Panc1 (cell line): ENCODE measurements around the gene CCT7. TPM values are rescaled to one million over a fixed set of nuclear protein-coding genes. Genes with fewer than 3 reads are reported as not detected.

ENCODE experiments used
- ATAC-seq: fragments of 200-7000 bp; cut with Tn5 transposase; 2 replicates; pipeline ENCODE4 v1.9.1; 2020; ENCODE audit warnings: mild to moderate bottlenecking, moderate library complexity
- BruUV-seq: library from RNA; stranded (reverse); fragments of 400-500 nt; replicated peaks from 2 replicates; lab custom pipeline; 2021; lab: Mats Ljungman, UMichigan
- CTCF ChIA-PET: fragments of 300-600 bp; sonication (Branson Sonifier 250); formaldehyde crosslinking; loops from one replicate; lab custom pipeline; 2022; ENCODE audit warnings: antibody characterized with exemption; lab: Charles Lee
- POLR2A ChIA-PET: fragments of 300-600 bp; sonication (Branson Sonifier 250); formaldehyde crosslinking; loops from one replicate; lab custom pipeline; 2022; ENCODE audit warnings: antibody characterized with exemption; lab: Charles Lee
- DNase-seq: peaks from one replicate; pipeline ENCODE4 v3.0.0-alpha.2; 2010; ENCODE audit warnings: low read depth, low spot score
- H3K27ac ChIP-seq: 2 replicates; pipeline ENCODE4 v1.5.1; 2011; ENCODE audit warnings: mild to moderate bottlenecking, low read length, inconsistent platforms
- H3K27me3 ChIP-seq: fragments of 200-500 bp; sonication (Bioruptor generic); 2 replicates; pipeline ENCODE4 v1.6.0; 2014; ENCODE audit warnings: low read length, inconsistent platforms; ENCODE audit not compliant: control insufficient read depth, insufficient read depth
- H3K36me3 ChIP-seq: fragments of 200-500 bp; sonication (Bioruptor generic); 2 replicates; pipeline ENCODE4 v1.5.1; 2014; ENCODE audit warnings: inconsistent platforms, mild to moderate bottlenecking, low read length, moderate library complexity; ENCODE audit not compliant: control insufficient read depth, insufficient read depth
- H3K4me1 ChIP-seq: 2 replicates; pipeline ENCODE4 v1.5.1; 2011; ENCODE audit warnings: inconsistent platforms, mild to moderate bottlenecking, low read length, moderate library complexity; ENCODE audit not compliant: control insufficient read depth, insufficient read depth
- H3K4me3 ChIP-seq, 2 experiments: 2 replicates each; pipeline ENCODE4 v1.5.1; 2011 to 2012; ENCODE audit warnings: low read depth in 2 of 2, low read length in 2 of 2, mild to moderate bottlenecking in 2 of 2, inconsistent platforms in 1 of 2, moderate library complexity in 1 of 2
- H3K9me3 ChIP-seq: fragments of 200-500 bp; sonication (Bioruptor generic); 2 replicates; pipeline ENCODE4 v1.5.1; 2014; ENCODE audit warnings: low read depth, mild to moderate bottlenecking, inconsistent platforms, low read length, moderate library complexity; ENCODE audit not compliant: control insufficient read depth, insufficient read depth
- POLR2AphosphoS5 ChIP-seq: IDR thresholded peaks from 2 replicates; pipeline ENCODE4 v1.6.1; 2012; ENCODE audit warnings: mild to moderate bottlenecking, low read depth, low read length, moderate library complexity
- SIN3A ChIP-seq: IDR thresholded peaks from 2 replicates; pipeline ENCODE4 v1.6.1; 2012; ENCODE audit warnings: low read depth, mild to moderate bottlenecking, low read length, moderate library complexity, borderline replicate concordance; ENCODE audit not compliant: insufficient read depth
- TCF7L2 ChIP-seq: IDR thresholded peaks from 2 replicates; pipeline ENCODE4 v1.6.1; 2011; ENCODE audit warnings: mild to moderate bottlenecking, low read depth, low read length, inconsistent platforms
- in situ Hi-C: cut with HindIII; loops from 2 replicates; pipeline ENCODE4 v1.10.0; 2016; ENCODE audit warnings: low sequenced_read_pairs, low pct_unique_long_range_greater_than_20kb
- intact Hi-C: fragments of 100-400 bp; cut with micrococcal nuclease; formaldehyde crosslinking; loops from one replicate; pipeline ENCODE4 v1.10.0; 2022; ENCODE audit not compliant: unreplicated experiment
- total RNA-seq: library from RNA; stranded (reverse); gene quantifications from one replicate; pipeline ENCODE4 v1.2.1, GENCODE V29; 2021; ENCODE audit not compliant: unreplicated experiment
- TF ChIP-seq, protein P1 (sequence below): fragments of 450-650 bp; IDR thresholded peaks from 2 replicates; pipeline ENCODE4 v1.5.1; 2017; ENCODE audit warnings: mild to moderate bottlenecking
- TF ChIP-seq, protein P2 (sequence below), 2 experiments: IDR thresholded peaks; 2 replicates each; pipeline ENCODE4 v1.6.1; 2011 to 2012; ENCODE audit warnings: low read depth in 2 of 2, control low read depth in 1 of 2, low read length in 1 of 2, mild to moderate bottlenecking in 1 of 2, moderate library complexity in 1 of 2; ENCODE audit not compliant: insufficient read depth in 1 of 2

CCT7 gene
- total RNA-seq, 1 experiment from 2014 or later = 426 TPM

DNA sequence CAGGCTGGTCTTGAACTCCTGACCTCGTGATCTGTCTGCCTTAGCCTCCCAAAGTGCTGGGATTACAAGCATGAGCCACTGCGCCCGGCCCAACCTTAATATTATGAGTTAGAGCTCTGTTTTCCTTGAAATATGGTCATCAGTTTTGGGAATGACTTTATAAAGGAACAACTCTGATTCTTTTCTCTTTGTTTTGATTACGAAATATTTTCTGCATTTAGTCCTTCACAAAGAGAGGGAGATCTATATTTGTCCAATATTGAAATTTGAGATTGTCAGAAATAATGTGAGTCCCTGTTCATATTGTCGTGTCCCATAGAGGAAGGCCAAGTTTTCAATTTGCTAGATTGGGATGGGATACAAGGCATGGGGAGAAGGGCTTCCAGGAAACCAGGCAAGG is 16.9 kb upstream of the CCT7 start:
- Histone ChIP-seq H3K36me3 (peaks cover 2% of the 10 kb centered on the region; the same call in 1 of the 2 replicates), H3K4me1 (peaks cover 6% of the 10 kb centered on the region; the same call in 1 of the 2 replicates), H3K27me3 (no peaks in the 10 kb centered on the region), H3K9me3 (no peaks in the 10 kb centered on the region), H3K4me3 (no peak overlapping the region), H3K27ac (no peak overlapping the region)
- TF ChIP-seq, protein P1, sequence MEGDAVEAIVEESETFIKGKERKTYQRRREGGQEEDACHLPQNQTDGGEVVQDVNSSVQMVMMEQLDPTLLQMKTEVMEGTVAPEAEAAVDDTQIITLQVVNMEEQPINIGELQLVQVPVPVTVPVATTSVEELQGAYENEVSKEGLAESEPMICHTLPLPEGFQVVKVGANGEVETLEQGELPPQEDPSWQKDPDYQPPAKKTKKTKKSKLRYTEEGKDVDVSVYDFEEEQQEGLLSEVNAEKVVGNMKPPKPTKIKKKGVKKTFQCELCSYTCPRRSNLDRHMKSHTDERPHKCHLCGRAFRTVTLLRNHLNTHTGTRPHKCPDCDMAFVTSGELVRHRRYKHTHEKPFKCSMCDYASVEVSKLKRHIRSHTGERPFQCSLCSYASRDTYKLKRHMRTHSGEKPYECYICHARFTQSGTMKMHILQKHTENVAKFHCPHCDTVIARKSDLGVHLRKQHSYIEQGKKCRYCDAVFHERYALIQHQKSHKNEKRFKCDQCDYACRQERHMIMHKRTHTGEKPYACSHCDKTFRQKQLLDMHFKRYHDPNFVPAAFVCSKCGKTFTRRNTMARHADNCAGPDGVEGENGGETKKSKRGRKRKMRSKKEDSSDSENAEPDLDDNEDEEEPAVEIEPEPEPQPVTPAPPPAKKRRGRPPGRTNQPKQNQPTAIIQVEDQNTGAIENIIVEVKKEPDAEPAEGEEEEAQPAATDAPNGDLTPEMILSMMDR = no peak
- TF ChIP-seq TCF7L2 = no peak
- TF ChIP-seq POLR2AphosphoS5 = no peak
- TF ChIP-seq SIN3A = no peak
- TF ChIP-seq, protein P2, sequence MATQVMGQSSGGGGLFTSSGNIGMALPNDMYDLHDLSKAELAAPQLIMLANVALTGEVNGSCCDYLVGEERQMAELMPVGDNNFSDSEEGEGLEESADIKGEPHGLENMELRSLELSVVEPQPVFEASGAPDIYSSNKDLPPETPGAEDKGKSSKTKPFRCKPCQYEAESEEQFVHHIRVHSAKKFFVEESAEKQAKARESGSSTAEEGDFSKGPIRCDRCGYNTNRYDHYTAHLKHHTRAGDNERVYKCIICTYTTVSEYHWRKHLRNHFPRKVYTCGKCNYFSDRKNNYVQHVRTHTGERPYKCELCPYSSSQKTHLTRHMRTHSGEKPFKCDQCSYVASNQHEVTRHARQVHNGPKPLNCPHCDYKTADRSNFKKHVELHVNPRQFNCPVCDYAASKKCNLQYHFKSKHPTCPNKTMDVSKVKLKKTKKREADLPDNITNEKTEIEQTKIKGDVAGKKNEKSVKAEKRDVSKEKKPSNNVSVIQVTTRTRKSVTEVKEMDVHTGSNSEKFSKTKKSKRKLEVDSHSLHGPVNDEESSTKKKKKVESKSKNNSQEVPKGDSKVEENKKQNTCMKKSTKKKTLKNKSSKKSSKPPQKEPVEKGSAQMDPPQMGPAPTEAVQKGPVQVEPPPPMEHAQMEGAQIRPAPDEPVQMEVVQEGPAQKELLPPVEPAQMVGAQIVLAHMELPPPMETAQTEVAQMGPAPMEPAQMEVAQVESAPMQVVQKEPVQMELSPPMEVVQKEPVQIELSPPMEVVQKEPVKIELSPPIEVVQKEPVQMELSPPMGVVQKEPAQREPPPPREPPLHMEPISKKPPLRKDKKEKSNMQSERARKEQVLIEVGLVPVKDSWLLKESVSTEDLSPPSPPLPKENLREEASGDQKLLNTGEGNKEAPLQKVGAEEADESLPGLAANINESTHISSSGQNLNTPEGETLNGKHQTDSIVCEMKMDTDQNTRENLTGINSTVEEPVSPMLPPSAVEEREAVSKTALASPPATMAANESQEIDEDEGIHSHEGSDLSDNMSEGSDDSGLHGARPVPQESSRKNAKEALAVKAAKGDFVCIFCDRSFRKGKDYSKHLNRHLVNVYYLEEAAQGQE (IDR thresholded peaks at IDR 0.05; ENCODE audit: insufficient read depth in 1 of 2, low read depth in 2 of 2, low read length in 1 of 2) = no peak
- CTCF ChIA-PET = no interaction called here
- intact Hi-C loops (no loop called here), in situ Hi-C loops (no loop called here)
- ATAC-seq (no peak), DNase-seq (no peak)
- no TSS peak for BruUV-seq
- POLR2A ChIA-PET = no interaction called here

DNA sequence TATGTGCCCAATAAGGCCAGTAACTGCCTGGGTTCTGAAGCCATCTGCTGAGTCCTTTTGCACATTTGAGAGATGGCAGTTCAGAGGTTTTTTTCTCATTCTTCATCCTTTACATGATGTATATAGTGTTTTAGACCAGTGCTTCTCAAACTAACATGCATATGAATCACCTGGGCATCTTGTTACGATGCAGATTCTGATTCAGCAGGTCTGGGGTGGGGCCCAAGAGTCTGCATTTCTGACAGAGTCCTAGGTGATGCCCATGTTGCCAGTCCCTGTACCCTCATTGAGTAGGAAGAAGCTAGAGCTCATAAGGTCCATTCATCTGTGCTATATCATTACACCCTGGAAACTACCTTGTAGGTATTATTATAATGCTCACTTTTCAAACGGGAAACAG is 16.3 kb upstream of the CCT7 start:
- ATAC-seq (no peak), DNase-seq (no peak)
- Histone ChIP-seq H3K27me3 (no peaks in the 10 kb centered on the region), H3K27ac (no peak overlapping the region), H3K36me3 (peaks cover 2% of the 10 kb centered on the region; the same call in 1 of the 2 replicates), H3K9me3 (no peaks in the 10 kb centered on the region), H3K4me1 (peaks cover 2% of the 10 kb centered on the region; the same call in 1 of the 2 replicates), H3K4me3 (no peak overlapping the region)
- in situ Hi-C loops (no loop called here), intact Hi-C loops (no loop called here)
- BruUV-seq = no TSS peak
- POLR2A ChIA-PET = no interaction called here
- TF ChIP-seq, protein P1 = no peak
- TF ChIP-seq SIN3A (no peak), TCF7L2 (no peak), POLR2AphosphoS5 (no peak)
- TF ChIP-seq, protein P2 (IDR thresholded peaks at IDR 0.05; ENCODE audit: insufficient read depth in 1 of 2, low read depth in 2 of 2, low read length in 1 of 2) = no peak
- CTCF ChIA-PET = no interaction called here
